HEK293 (cell line): ENCODE measurements around the gene BHMT2.

Experiments used
- CTCF ChIA-PET: fragments of 350-600 bp; formaldehyde crosslinking; extraction: SDS; loops from one replicate; lab custom pipeline; 2021; ENCODE audit warnings: antibody characterized with exemption; lab: Yijun Ruan, JAX
- POLR2A ChIA-PET: fragments of 300-600 bp; formaldehyde crosslinking; extraction: SDS; loops from one replicate; lab custom pipeline; 2020; ENCODE audit warnings: antibody characterized with exemption, inconsistent platforms; lab: Yijun Ruan, JAX
- H3K27ac ChIP-seq: fragments of 200-500 bp; sonication (Bioruptor generic); 2 replicates; pipeline ENCODE4 v1.5.1; 2014; ENCODE audit warnings: low read depth, low read length, control low read depth, inconsistent platforms; ENCODE audit errors: extremely low read depth
- H3K36me3 ChIP-seq, 2 experiments: fragments of 200-500 bp in 1 of 2; sonication (Bioruptor generic) in 1 of 2; 1 replicate in 1 of 2; 2 replicates in 1 of 2; pipeline ENCODE4 v1.5.1; 2014 to 2017; ENCODE audit warnings: inconsistent platforms in 2 of 2, low read length in 2 of 2; ENCODE audit not compliant: control insufficient read depth in 2 of 2, insufficient read depth in 1 of 2
- H3K4me1 ChIP-seq: fragments of 200-500 bp; sonication (Bioruptor generic); 2 replicates; pipeline ENCODE4 v1.5.1; 2014; ENCODE audit warnings: mild to moderate bottlenecking, low read length, inconsistent platforms; ENCODE audit not compliant: control insufficient read depth, insufficient read depth
- H3K4me3 ChIP-seq: 2 replicates; pipeline ENCODE4 v1.5.1; 2011; ENCODE audit warnings: low read depth, mild to moderate bottlenecking, control low read depth, low read length, moderate library complexity
- H3K9me3 ChIP-seq: fragments of 200-500 bp; sonication (Bioruptor generic); 2 replicates; pipeline ENCODE4 v1.5.1; 2014; ENCODE audit warnings: low read depth, low read length, inconsistent platforms; ENCODE audit not compliant: control insufficient read depth, insufficient read depth
- TCF7L2 ChIP-seq: IDR thresholded peaks from 2 replicates; pipeline ENCODE4 v1.6.1; 2011; ENCODE audit warnings: low read depth, mild to moderate bottlenecking, inconsistent platforms, low read length, moderate library complexity, borderline replicate concordance
- ZIC2 ChIP-seq: fragments of 450-650 bp; formaldehyde crosslinking; IDR thresholded peaks from 2 replicates; pipeline ENCODE4 v1.5.1; 2016; ENCODE audit warnings: missing biosample characterization, missing genetic modification characterization
- ZNF132 ChIP-seq: fragments of 450-650 bp; formaldehyde crosslinking; IDR thresholded peaks from 2 replicates; pipeline ENCODE4 v1.5.1; 2017; ENCODE audit warnings: missing biosample characterization, missing genetic modification characterization, borderline replicate concordance
- ZNF19 ChIP-seq: fragments of 450-650 bp; formaldehyde crosslinking; IDR thresholded peaks from 2 replicates; pipeline ENCODE4; 2016; ENCODE audit warnings: missing biosample characterization, missing genetic modification characterization, low read depth
- ZNF214 ChIP-seq: fragments of 450-650 bp; formaldehyde crosslinking; IDR thresholded peaks from 2 replicates; pipeline ENCODE4 v1.5.1; 2017; ENCODE audit warnings: missing biosample characterization, mild to moderate bottlenecking, missing genetic modification characterization, borderline replicate concordance
- ZNF37A ChIP-seq: fragments of 450-650 bp; IDR thresholded peaks from 2 replicates; pipeline ENCODE4 v1.5.1; 2018; ENCODE audit warnings: missing biosample characterization, missing genetic modification characterization
- ZNF830 ChIP-seq: fragments of 450-650 bp; IDR thresholded peaks from 2 replicates; pipeline ENCODE4 v1.5.0; 2018; ENCODE audit warnings: missing biosample characterization, missing genetic modification characterization, low read depth, mild to moderate bottlenecking, moderate library complexity
- TF ChIP-seq, protein P1 (sequence below): fragments of 450-650 bp; formaldehyde crosslinking; conservative IDR thresholded peaks from 2 replicates; pipeline ENCODE4 v1.5.1; 2016; ENCODE audit warnings: low read depth, missing biosample characterization, missing genetic modification characterization
- TF ChIP-seq, protein P2 (sequence below): fragments of 450-650 bp; formaldehyde crosslinking; IDR thresholded peaks from 2 replicates; pipeline ENCODE4 v1.5.1; 2016; ENCODE audit warnings: missing biosample characterization, missing genetic modification characterization
- TF ChIP-seq, protein P3 (sequence below): fragments of 450-650 bp; formaldehyde crosslinking; IDR thresholded peaks from 2 replicates; pipeline ENCODE4 v1.5.1; 2016; ENCODE audit warnings: missing biosample characterization, missing genetic modification characterization, borderline replicate concordance
- TF ChIP-seq, protein P4 (sequence below): fragments of 450-650 bp; formaldehyde crosslinking; IDR thresholded peaks from 2 replicates; pipeline ENCODE4 v1.5.0; 2017; ENCODE audit warnings: missing biosample characterization, missing genetic modification characterization, borderline replicate concordance

Gene BHMT2

DNA sequence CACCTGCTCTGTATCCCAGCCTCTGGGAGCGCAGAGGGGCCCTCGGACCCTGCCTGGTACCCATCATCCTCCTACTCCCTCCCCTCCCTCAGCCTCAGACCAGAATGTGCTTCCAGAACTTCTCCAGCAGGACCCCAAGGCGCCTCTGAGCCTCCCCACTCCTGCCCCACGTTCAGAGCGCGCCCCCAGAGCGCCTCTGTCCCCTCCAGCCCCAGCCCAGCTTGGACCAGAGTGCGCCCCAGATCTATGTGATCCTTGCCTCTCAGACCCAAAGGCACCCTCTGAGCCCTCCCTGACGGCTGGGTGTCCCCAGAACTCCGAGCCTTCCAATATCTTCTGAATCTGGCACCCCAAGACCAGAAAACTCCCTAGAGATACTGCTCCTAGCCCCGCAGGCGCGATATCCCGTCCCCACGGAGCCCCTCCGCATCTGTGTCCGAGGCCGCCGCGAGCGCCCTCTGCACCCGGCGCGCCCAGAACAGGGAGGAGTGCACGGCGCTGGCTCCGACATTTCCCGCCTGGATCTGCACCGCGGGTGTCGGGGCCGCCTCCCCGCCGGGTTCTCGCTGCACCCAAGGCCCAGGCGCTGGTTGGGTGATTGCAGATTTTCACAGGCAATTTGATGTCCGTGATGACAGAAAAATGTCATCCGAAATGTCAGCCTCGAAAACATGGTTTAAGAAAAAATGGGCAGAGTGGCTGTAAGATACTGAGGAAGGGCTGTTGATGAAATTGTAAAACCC is 42.6 kb downstream of the BHMT2 start (continued):
- TF ChIP-seq, protein P1, sequence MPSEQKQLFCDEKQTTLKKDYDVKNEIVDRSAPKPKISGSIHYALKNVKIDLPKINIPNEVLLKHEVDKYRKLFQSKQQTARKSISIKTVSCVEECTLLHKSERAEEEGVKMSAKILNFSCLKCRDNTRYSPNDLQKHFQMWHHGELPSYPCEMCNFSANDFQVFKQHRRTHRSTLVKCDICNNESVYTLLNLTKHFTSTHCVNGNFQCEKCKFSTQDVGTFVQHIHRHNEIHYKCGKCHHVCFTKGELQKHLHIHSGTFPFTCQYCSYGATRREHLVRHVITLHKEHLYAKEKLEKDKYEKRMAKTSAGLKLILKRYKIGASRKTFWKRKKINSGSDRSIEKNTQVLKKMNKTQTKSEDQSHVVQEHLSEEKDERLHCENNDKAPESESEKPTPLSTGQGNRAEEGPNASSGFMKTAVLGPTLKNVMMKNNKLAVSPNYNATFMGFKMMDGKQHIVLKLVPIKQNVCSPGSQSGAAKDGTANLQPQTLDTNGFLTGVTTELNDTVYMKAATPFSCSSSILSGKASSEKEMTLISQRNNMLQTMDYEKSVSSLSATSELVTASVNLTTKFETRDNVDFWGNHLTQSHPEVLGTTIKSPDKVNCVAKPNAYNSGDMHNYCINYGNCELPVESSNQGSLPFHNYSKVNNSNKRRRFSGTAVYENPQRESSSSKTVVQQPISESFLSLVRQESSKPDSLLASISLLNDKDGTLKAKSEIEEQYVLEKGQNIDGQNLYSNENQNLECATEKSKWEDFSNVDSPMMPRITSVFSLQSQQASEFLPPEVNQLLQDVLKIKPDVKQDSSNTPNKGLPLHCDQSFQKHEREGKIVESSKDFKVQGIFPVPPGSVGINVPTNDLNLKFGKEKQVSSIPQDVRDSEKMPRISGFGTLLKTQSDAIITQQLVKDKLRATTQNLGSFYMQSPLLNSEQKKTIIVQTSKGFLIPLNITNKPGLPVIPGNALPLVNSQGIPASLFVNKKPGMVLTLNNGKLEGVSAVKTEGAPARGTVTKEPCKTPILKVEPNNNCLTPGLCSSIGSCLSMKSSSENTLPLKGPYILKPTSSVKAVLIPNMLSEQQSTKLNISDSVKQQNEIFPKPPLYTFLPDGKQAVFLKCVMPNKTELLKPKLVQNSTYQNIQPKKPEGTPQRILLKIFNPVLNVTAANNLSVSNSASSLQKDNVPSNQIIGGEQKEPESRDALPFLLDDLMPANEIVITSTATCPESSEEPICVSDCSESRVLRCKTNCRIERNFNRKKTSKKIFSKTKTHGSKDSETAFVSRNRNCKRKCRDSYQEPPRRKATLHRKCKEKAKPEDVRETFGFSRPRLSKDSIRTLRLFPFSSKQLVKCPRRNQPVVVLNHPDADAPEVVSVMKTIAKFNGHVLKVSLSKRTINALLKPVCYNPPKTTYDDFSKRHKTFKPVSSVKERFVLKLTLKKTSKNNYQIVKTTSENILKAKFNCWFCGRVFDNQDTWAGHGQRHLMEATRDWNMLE (tag by site-specific recombination) = no peak

DNA sequence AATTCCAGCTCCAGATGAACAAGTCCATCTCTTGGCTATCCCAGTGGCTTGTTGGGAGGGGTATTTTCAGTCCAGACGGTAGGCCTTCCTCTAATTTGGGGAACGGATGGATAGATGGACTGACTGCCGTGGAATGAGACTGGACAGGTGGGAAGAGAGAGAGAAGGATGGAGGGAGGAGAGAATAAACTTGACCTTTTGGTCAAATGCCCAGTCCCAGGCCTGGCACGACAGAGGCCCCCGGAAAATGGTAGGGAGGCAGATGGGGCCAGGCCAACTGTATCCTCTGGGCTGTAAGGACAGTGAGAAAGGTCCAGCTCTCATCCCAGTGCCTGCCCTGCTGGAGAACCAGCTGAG is 43.1 kb downstream of the BHMT2 start:
- Histone ChIP-seq H3K4me3 (no peak overlapping the region), H3K36me3 (no peaks in the 10 kb centered on the region), H3K4me1 (peaks cover 5% of the 10 kb centered on the region; the same call in 1 of the 2 replicates), H3K27ac (no peak overlapping the region), H3K9me3 (no peaks in the 10 kb centered on the region)
- ChIA-PET POLR2A (no interaction called here), CTCF (interaction anchor here (0.8 kb wide), 1 partner anchor 20 kb away, joined by 3 read pairs; no protein-coding TSS in a partner anchor)
- TF ChIP-seq TCF7L2 (no peak), ZNF830 (tag by site-specific recombination) (no peak), ZIC2 (tag by site-specific recombination) (no peak), ZNF214 (tag by site-specific recombination) (no peak), ZNF132 (tag by site-specific recombination) (no peak), ZNF37A (tag by site-specific recombination) (no peak), ZNF19 (tag by site-specific recombination) (no peak)
- TF ChIP-seq, protein P2, sequence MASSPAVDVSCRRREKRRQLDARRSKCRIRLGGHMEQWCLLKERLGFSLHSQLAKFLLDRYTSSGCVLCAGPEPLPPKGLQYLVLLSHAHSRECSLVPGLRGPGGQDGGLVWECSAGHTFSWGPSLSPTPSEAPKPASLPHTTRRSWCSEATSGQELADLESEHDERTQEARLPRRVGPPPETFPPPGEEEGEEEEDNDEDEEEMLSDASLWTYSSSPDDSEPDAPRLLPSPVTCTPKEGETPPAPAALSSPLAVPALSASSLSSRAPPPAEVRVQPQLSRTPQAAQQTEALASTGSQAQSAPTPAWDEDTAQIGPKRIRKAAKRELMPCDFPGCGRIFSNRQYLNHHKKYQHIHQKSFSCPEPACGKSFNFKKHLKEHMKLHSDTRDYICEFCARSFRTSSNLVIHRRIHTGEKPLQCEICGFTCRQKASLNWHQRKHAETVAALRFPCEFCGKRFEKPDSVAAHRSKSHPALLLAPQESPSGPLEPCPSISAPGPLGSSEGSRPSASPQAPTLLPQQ = no peak
- TF ChIP-seq, protein P3, sequence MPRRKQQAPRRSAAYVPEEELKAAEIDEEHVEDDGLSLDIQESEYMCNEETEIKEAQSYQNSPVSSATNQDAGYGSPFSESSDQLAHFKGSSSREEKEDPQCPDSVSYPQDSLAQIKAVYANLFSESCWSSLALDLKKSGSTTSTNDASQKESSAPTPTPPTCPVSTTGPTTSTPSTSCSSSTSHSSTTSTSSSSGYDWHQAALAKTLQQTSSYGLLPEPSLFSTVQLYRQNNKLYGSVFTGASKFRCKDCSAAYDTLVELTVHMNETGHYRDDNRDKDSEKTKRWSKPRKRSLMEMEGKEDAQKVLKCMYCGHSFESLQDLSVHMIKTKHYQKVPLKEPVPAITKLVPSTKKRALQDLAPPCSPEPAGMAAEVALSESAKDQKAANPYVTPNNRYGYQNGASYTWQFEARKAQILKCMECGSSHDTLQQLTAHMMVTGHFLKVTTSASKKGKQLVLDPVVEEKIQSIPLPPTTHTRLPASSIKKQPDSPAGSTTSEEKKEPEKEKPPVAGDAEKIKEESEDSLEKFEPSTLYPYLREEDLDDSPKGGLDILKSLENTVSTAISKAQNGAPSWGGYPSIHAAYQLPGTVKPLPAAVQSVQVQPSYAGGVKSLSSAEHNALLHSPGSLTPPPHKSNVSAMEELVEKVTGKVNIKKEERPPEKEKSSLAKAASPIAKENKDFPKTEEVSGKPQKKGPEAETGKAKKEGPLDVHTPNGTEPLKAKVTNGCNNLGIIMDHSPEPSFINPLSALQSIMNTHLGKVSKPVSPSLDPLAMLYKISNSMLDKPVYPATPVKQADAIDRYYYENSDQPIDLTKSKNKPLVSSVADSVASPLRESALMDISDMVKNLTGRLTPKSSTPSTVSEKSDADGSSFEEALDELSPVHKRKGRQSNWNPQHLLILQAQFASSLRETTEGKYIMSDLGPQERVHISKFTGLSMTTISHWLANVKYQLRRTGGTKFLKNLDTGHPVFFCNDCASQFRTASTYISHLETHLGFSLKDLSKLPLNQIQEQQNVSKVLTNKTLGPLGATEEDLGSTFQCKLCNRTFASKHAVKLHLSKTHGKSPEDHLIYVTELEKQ (tag by site-specific recombination) = no peak
- TF ChIP-seq, protein P4, sequence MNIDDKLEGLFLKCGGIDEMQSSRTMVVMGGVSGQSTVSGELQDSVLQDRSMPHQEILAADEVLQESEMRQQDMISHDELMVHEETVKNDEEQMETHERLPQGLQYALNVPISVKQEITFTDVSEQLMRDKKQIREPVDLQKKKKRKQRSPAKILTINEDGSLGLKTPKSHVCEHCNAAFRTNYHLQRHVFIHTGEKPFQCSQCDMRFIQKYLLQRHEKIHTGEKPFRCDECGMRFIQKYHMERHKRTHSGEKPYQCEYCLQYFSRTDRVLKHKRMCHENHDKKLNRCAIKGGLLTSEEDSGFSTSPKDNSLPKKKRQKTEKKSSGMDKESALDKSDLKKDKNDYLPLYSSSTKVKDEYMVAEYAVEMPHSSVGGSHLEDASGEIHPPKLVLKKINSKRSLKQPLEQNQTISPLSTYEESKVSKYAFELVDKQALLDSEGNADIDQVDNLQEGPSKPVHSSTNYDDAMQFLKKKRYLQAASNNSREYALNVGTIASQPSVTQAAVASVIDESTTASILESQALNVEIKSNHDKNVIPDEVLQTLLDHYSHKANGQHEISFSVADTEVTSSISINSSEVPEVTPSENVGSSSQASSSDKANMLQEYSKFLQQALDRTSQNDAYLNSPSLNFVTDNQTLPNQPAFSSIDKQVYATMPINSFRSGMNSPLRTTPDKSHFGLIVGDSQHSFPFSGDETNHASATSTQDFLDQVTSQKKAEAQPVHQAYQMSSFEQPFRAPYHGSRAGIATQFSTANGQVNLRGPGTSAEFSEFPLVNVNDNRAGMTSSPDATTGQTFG (tag by site-specific recombination) = no peak
